ENCODE data around the gene RNASE4. TPM values are rescaled to one million over a fixed set of nuclear protein-coding genes. Genes with fewer than 3 reads are reported as not detected.
A peak's percentile ranks its signal among the peaks of the same experiment; 100 is the strongest.
"Not testable (repeated sequence)": the region's sequence is repeated elsewhere in the genome, so short reads cannot be mapped to it uniquely, and the experiment has no call there.

The RNASE4 gene
- total RNA-seq, 4 donors from 2014 or later = 90.9 to 193 (median 118) TPM

- no peaks in the 10 kb centered on the region for H3K36me3 ChIP-seq
- no peak overlapping the region for H3K4me3 ChIP-seq
- H3K27ac ChIP-seq = peak overlapping the region in 3 of 4 donors; percentile 50 to 62 (median 51)
- H3K9me3 ChIP-seq = no peaks in the 10 kb centered on the region
- DNase-seq (ENCODE audit: low spot score in 2 of 2) = peak; percentile 61 to 84
- 26 to 31% methylated on average over 4 of the region's 4 CpGs for WGBS, 2 donors
- peaks cover 0 to 5% (median 0%) of the 10 kb centered on the region in 4 donors for H3K4me1 ChIP-seq
- TF ChIP-seq CTCF (IDR thresholded peaks at IDR 0.05) = no peak
- no peak for TF ChIP-seq EP300 (IDR thresholded peaks at IDR 0.05)
- TF ChIP-seq POLR2A (IDR thresholded peaks at IDR 0.05) = no peak
- no peaks in the 10 kb centered on the region for H3K27me3 ChIP-seq
Observed at GRCh38 chr14:20714593-20715250, 30.4 kb downstream of the RNASE4 start.

GRCh38 chr14:20719777-20720176 is 35.4 kb downstream of the RNASE4 start:
- Histone ChIP-seq H3K9me3 (no peaks in the 10 kb centered on the region), H3K36me3 (no peaks in the 10 kb centered on the region), H3K27me3 (no peaks in the 10 kb centered on the region), H3K27ac (no peak overlapping the region), H3K4me3 (no peak overlapping the region), H3K4me1 (peaks cover 0 to 8% (median 0%) of the 10 kb centered on the region in 4 donors)
- no peak for DNase-seq (ENCODE audit: low spot score in 2 of 2)
- TF ChIP-seq POLR2A (IDR thresholded peaks at IDR 0.05) (no peak), EP300 (IDR thresholded peaks at IDR 0.05) (no peak), CTCF (IDR thresholded peaks at IDR 0.05) (no peak)
- WGBS, 2 donors = 85 to 87% methylated on average over 4 of the region's 4 CpGs

- H3K9me3 ChIP-seq = no peaks in the 10 kb centered on the region
- H3K27me3 ChIP-seq = no peaks in the 10 kb centered on the region
- H3K27ac ChIP-seq = no peak overlapping the region
- TF ChIP-seq EP300 (IDR thresholded peaks at IDR 0.05) (no peak), POLR2A (IDR thresholded peaks at IDR 0.05) (no peak), CTCF (IDR thresholded peaks at IDR 0.05) (no peak)
- H3K36me3 ChIP-seq = no peaks in the 10 kb centered on the region
- peaks cover 0 to 4% (median 0%) of the 10 kb centered on the region in 4 donors for H3K4me1 ChIP-seq
- 77 to 84% methylated on average over 6 of the region's 6 CpGs for WGBS, 2 donors
- DNase-seq (ENCODE audit: low spot score in 2 of 2) = no peak
- no peak overlapping the region for H3K4me3 ChIP-seq
Observed at GRCh38 chr14:20720741-20721140, 36.4 kb downstream of the RNASE4 start.

GRCh38 chr14:20722016-20722415 is 37.7 kb downstream of the RNASE4 start:
- H3K27ac ChIP-seq = no peak overlapping the region
- H3K27me3 ChIP-seq = no peaks in the 10 kb centered on the region
- no peaks in the 10 kb centered on the region for H3K9me3 ChIP-seq
- peaks cover 0 to 4% (median 0%) of the 10 kb centered on the region in 4 donors for H3K4me1 ChIP-seq
- DNase-seq (ENCODE audit: low spot score in 2 of 2) = no peak
- no peaks in the 10 kb centered on the region for H3K36me3 ChIP-seq
- no peak overlapping the region for H3K4me3 ChIP-seq
- no peak for TF ChIP-seq EP300 (IDR thresholded peaks at IDR 0.05)
- TF ChIP-seq CTCF (IDR thresholded peaks at IDR 0.05) = no peak
- TF ChIP-seq POLR2A (IDR thresholded peaks at IDR 0.05) = no peak
- 90 to 93% methylated on average over 12 of the region's 12 CpGs for WGBS, 2 donors

GRCh38 chr14:20723488-20723887 is 39.1 kb downstream of the RNASE4 start:
- H3K4me3 ChIP-seq = peak overlapping the region in 3 of 4 donors; percentile 13 to 43 (median 22)
- 20 to 67% methylated on average over 21 to 25 of the region's 28 CpGs for WGBS, 2 donors

GRCh38 chr14:20726121-20726520 is 41.8 kb downstream of the RNASE4 start:
- not testable (repeated sequence) for H3K4me1 ChIP-seq; H3K4me3 ChIP-seq; H3K9me3 ChIP-seq; H3K36me3 ChIP-seq; DNase-seq (ENCODE audit: low spot score in 2 of 2); H3K27me3 ChIP-seq
- peak overlapping the region in 2 of 4 donors; percentile 4 to 8 for H3K27ac ChIP-seq
- WGBS, 2 donors = 83 to 93% methylated on average over 3 of the region's 3 CpGs

More at GRCh38 chr14:20723488-20723887, 39.1 kb downstream of the RNASE4 start:
- no peak for DNase-seq (ENCODE audit: low spot score in 2 of 2)
- no peaks in the 10 kb centered on the region for H3K9me3 ChIP-seq
- no peaks in the 10 kb centered on the region for H3K27me3 ChIP-seq
- H3K27ac ChIP-seq = no peak overlapping the region
- no peak for TF ChIP-seq EP300 (IDR thresholded peaks at IDR 0.05)
- no peak for TF ChIP-seq POLR2A (IDR thresholded peaks at IDR 0.05)
- TF ChIP-seq CTCF (IDR thresholded peaks at IDR 0.05) = no peak
- H3K4me1 ChIP-seq = peaks cover 0 to 4% (median 0%) of the 10 kb centered on the region in 4 donors
- H3K36me3 ChIP-seq = no peaks in the 10 kb centered on the region
